Kidney (tissue), 14 donors: ENCODE results near the gene PODNL1. TPM values are rescaled to one million over a fixed set of nuclear protein-coding genes. Genes with fewer than 3 reads are reported as not detected.

Experiments used
- DNase-seq, 5 donors: peaks; one replicate each; pipeline ENCODE4 v3.0.0-alpha.2; 2013 to 2020
- FAIRE-seq: peaks from 2 replicates; lab custom pipeline; 2012; peaks lifted over from hg19 to GRCh38; lab: Jason Lieb, UNC
- H3K27ac ChIP-seq, 2 donors: one replicate each; pipeline ENCODE4 v1.7.0; 2013; ENCODE audit warnings: low read depth in 2 of 2, low read length in 2 of 2, inconsistent platforms in 1 of 2
- H3K27me3 ChIP-seq: one replicate; pipeline ENCODE4 v1.7.1; 2013; ENCODE audit warnings: low read length, inconsistent platforms; ENCODE audit not compliant: control insufficient read depth, insufficient read depth
- H3K36me3 ChIP-seq, 3 donors: one replicate each; pipeline versions ENCODE4 v1.7.0 to v1.7.1; 2013; ENCODE audit warnings: low read length in 3 of 3, control low read depth in 1 of 3, inconsistent platforms in 1 of 3; ENCODE audit not compliant: insufficient read depth in 3 of 3, control insufficient read depth in 2 of 3
- H3K4me1 ChIP-seq, 3 donors: one replicate each; pipeline versions ENCODE4 v1.7.0 to v1.7.1; 2013; ENCODE audit warnings: low read length in 3 of 3, inconsistent platforms in 1 of 3, low read depth in 1 of 3; ENCODE audit not compliant: control insufficient read depth in 2 of 3, insufficient read depth in 2 of 3
- H3K4me3 ChIP-seq, 3 donors: one replicate each; pipeline versions ENCODE4 v1.7.0 to v1.8.1; 2013; ENCODE audit warnings: low read length in 3 of 3, control low read depth in 1 of 3, inconsistent platforms in 1 of 3
- H3K9ac ChIP-seq, 3 donors: one replicate each; pipeline versions ENCODE4 v1.7.0 to v1.7.1; 2013; ENCODE audit warnings: low read length in 3 of 3, control low read depth in 1 of 3, inconsistent platforms in 1 of 3
- H3K9me3 ChIP-seq, 3 donors: one replicate each; pipeline versions ENCODE4 v1.7.0 to v1.7.1; 2013; ENCODE audit warnings: low read length in 3 of 3, control low read depth in 1 of 3, inconsistent platforms in 1 of 3; ENCODE audit not compliant: control insufficient read depth in 2 of 3, insufficient read depth in 1 of 3
- intact Hi-C: fragments of 100-400 bp; cut with DNase I; formaldehyde crosslinking; loops from one replicate; pipeline ENCODE4 v1.11.1; 2022
- polyA plus RNA-seq: library from polyadenylated mRNA; stranded (reverse); fragments of 350-450 nt; fragmentation: Illumina TruSeq; extraction: RNeasy Lipid Tissue Mini Kit (QIAGEN cat#74804); gene quantifications from one replicate; pipeline ENCODE4 v1.2.3, GENCODE V29; 2014; ENCODE audit warnings: low read depth, low replicate concordance; ENCODE audit not compliant: insufficient read depth
- total RNA-seq: library from RNA; stranded (reverse); fragmentation: NEBNext Ultra II Directional; extraction: Animal tissue kit (Norgen Biotek cat#: 25700); gene quantifications from one replicate; pipeline ENCODE4 v1.2.1, GENCODE V29; 2021
- TF ChIP-seq, protein P1 (sequence below): IDR thresholded peaks from 3 replicates; pipeline ENCODE4 v1.5.1; 2012; ENCODE audit warnings: mild to moderate bottlenecking, moderate library complexity, borderline replicate concordance; ENCODE audit not compliant: insufficient read depth; ENCODE audit errors: extremely low read depth
- donor health status: control.
- donor health status: control.
- donor health status: control.
- donor health status: control.
- donor health status: control.
- donor health status: DM: yes; HTN: yes; CAD: no.
- donor health status: Normal renal cell carcinoma (clear cell type).

The PODNL1 gene
- total and polyA plus RNA-seq, 2 donors from 2014 or later, result 3.0 TPM; not detected in 1

DNA sequence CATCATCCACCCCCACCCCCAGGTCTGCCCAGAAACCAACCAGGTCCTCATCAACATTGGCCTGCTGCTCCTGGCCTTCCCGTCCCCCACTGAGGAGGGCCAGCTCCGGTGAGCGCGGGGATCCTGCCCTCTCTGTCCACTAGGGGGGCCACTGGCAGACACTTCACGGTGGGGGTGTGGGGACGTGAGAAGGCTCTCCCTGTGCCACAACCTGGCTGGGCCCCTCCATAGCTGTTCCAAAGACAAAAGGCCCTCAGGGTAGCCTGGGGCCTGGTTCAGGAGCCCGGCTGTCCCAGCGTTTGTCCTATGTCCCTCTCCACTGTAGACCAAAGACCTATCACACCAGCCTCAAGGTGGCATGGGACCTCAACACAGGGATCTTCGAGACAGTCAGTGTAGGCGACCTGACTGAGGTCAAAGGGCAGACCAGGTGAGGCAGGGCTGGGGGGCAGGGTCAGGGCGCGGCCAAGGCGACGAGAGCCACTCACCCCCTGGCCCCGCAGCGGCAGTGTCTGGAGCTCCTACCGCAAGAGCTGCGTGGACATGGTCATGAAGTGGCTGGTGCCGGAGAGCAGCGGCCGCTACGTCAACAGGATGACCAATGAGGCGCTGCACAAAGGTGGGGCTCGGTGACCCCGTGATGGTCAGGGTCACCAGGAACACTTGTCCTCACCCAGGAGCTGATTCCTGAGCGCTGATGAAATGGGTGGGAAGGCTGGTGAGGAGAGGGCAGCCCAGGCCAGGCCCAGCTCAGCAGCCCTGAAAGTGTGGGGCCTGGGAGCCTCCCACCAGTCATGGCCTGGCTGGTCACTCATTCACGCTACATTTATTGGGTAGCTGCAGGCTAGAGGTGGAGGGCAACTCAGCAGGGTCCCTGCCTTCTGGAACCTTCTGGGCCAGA lies 22.0 kb upstream of the PODNL1 start:
- Histone ChIP-seq H3K4me3 (no peak overlapping the region), H3K9ac (no peak overlapping the region), H3K9me3 (no peaks in the 10 kb centered on the region), H3K36me3 (peaks cover 2 to 25% (median 8%) of the 10 kb centered on the region in 3 donors), H3K27me3 (no peaks in the 10 kb centered on the region), H3K27ac (no peak overlapping the region), H3K4me1 (no peaks in the 10 kb centered on the region)
- TF ChIP-seq, protein P1, sequence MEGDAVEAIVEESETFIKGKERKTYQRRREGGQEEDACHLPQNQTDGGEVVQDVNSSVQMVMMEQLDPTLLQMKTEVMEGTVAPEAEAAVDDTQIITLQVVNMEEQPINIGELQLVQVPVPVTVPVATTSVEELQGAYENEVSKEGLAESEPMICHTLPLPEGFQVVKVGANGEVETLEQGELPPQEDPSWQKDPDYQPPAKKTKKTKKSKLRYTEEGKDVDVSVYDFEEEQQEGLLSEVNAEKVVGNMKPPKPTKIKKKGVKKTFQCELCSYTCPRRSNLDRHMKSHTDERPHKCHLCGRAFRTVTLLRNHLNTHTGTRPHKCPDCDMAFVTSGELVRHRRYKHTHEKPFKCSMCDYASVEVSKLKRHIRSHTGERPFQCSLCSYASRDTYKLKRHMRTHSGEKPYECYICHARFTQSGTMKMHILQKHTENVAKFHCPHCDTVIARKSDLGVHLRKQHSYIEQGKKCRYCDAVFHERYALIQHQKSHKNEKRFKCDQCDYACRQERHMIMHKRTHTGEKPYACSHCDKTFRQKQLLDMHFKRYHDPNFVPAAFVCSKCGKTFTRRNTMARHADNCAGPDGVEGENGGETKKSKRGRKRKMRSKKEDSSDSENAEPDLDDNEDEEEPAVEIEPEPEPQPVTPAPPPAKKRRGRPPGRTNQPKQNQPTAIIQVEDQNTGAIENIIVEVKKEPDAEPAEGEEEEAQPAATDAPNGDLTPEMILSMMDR, result peak; percentile 27
- DNase-seq, result peak in 2 of 5 donors; percentile 62 to 73
- intact Hi-C loops, result no loop called here
- no peak for FAIRE-seq

DNA sequence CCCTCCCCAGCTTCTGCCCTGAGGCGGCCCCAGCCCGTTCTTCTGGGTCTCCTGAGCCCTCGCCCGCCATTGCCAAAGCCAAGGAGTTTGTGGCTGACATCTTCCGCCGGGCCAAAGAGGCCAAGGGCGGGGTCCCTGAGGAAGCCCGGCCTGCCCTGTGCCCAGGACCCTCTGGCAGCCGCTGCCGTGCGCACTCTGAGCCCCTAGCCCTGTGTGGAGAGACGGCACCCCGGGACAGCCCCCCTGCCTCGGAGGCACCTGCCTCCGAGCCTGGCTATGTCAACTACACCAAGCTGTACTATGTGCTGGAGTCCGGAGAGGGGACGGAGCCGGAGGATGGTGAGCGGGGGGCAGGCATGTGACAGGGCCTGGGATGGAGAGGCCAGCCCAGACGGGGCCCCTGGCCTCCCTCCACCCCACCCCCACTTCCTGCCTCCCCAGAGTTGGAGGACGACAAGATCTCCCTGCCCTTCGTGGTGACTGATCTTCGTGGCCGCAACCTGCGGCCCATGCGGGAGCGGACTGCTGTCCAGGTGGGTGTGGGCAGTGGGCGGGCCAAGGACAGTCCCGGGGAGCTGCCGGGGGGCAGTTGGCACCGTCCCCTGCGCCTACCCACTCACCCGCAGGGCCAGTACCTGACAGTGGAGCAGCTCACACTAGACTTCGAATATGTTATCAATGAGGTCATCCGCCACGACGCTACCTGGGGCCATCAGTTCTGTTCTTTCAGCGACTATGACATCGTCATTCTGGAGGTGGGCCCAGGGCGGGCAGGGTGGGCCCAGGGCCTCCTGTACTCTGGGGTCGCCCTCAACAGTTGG lies 21.1 kb upstream of the PODNL1 start:
- Histone ChIP-seq H3K36me3 (peaks cover 0 to 24% (median 8%) of the 10 kb centered on the region in 3 donors), H3K9me3 (no peaks in the 10 kb centered on the region), H3K4me3 (no peak overlapping the region), H3K27me3 (no peaks in the 10 kb centered on the region), H3K27ac (no peak overlapping the region), H3K4me1 (no peaks in the 10 kb centered on the region), H3K9ac (no peak overlapping the region)
- TF ChIP-seq, protein P1, result no peak
- intact Hi-C loops, result no loop called here
- FAIRE-seq (no peak), DNase-seq (no peak)

DNA sequence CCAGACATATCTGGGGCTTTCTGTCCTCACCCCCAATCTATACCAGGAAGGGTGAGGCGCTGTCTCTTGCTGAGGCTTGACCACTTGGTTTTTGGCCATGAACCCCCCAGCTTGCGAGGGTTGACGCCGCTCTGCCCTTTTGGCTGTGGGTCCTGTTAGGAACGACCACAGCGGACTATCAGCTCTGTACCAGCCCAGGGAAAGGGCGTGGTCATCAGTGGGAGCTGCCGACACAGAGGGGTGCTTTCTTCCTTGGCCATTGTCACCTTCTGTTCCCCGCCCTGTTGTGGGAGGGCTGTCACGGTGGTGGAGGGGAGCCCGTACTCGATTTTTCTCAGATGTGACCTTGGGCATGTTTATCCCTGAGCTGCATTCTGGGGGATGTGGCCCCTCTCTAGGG lies 19.8 kb upstream of the PODNL1 start:
- Histone ChIP-seq H3K36me3 (peaks cover 0 to 24% (median 8%) of the 10 kb centered on the region in 3 donors), H3K27ac (no peak overlapping the region), H3K4me1 (peaks cover 0 to 8% (median 8%) of the 10 kb centered on the region in 3 donors), H3K4me3 (no peak overlapping the region), H3K9ac (no peak overlapping the region), H3K9me3 (no peaks in the 10 kb centered on the region), H3K27me3 (no peaks in the 10 kb centered on the region)
- DNase-seq, result no peak
- intact Hi-C loops, result no loop called here
- FAIRE-seq, result no peak
- TF ChIP-seq, protein P1, result no peak
